T-cell (primary cell): ENCODE measurements around the gene EPB41L2. TPM values are rescaled to one million over a fixed set of nuclear protein-coding genes. Genes with fewer than 3 reads are reported as not detected.

Source experiments
- ATAC-seq, 4 experiments: fragments of 200-7000 bp in 3 of 4; fragments of 150-1000 bp in 1 of 4; cut with Tn5 transposase; replicated peaks in 1 of 4; 1 replicate in 3 of 4; 2 replicates in 1 of 4; pipeline ENCODE4 v1.10.0; 2021; ENCODE audit warnings: moderate library complexity in 3 of 4, mild to moderate bottlenecking in 2 of 4, moderate number of reproducible peaks in 1 of 4
- CTCF ChIA-PET, 2 donors: fragments of 300-600 bp; sonication (Branson Sonifier 250); formaldehyde crosslinking; loops; one replicate each; lab custom pipeline; 2022; ENCODE audit warnings: antibody characterized with exemption in 2 of 2; lab: Charles Lee
- POLR2A ChIA-PET, 2 donors: fragments of 300-600 bp; sonication (Branson Sonifier 250); formaldehyde crosslinking; loops; one replicate each; lab custom pipeline; 2022; ENCODE audit warnings: antibody characterized with exemption in 2 of 2; lab: Charles Lee
- DNase-seq, 35 experiments: peaks; one replicate each; pipeline versions ENCODE4 v3.0.0 to v3.0.0-alpha.2; 2013 to 2023
- H3K27ac ChIP-seq: one replicate; pipeline ENCODE4 v1.5.1; 2013; ENCODE audit warnings: low read length
- H3K27me3 ChIP-seq, 2 experiments: replicated peaks in 1 of 2; 1 replicate in 1 of 2; 2 replicates in 1 of 2; pipeline versions ENCODE4 v1.6.1 to v1.7.0; 2013; ENCODE audit warnings: low read length in 1 of 2, mixed read lengths in 1 of 2; ENCODE audit not compliant: control insufficient read depth in 2 of 2, insufficient read depth in 2 of 2; ENCODE audit errors: extremely low read depth in 1 of 2
- H3K36me3 ChIP-seq, 2 donors: 1 replicate in 1 of 2; 2 replicates in 1 of 2; pipeline versions ENCODE4 v1.6.1 to v1.7.0; 2013; ENCODE audit warnings: low read length in 1 of 2; ENCODE audit not compliant: control insufficient read depth in 2 of 2, insufficient read depth in 1 of 2; ENCODE audit errors: extremely low read depth in 1 of 2
- H3K4me1 ChIP-seq, 2 experiments: 1 replicate in 1 of 2; 2 replicates in 1 of 2; pipeline versions ENCODE4 v1.6.1 to v1.7.0; 2013; ENCODE audit warnings: low read length in 2 of 2, mixed read lengths in 1 of 2; ENCODE audit not compliant: insufficient read depth in 2 of 2, control insufficient read depth in 1 of 2; ENCODE audit errors: extremely low read depth in 1 of 2
- H3K4me3 ChIP-seq, 2 donors: 1 replicate in 1 of 2; 2 replicates in 1 of 2; pipeline versions ENCODE4 v1.5.1 to v1.7.0; 2013; ENCODE audit warnings: mild to moderate bottlenecking in 2 of 2, low read length in 1 of 2, moderate library complexity in 1 of 2; ENCODE audit not compliant: control insufficient read depth in 1 of 2; ENCODE audit errors: extremely low read depth in 1 of 2
- H3K9me3 ChIP-seq: 2 replicates; pipeline ENCODE4 v1.7.0; 2013
- H3K27ac Mint-ChIP-seq, 2 donors: one replicate each; pipeline ENCODE4 v1.8.0; 2020 to 2021; ENCODE audit warnings: mild to moderate bottlenecking in 2 of 2, mixed read lengths in 2 of 2
- H3K27me3 Mint-ChIP-seq, 2 donors: one replicate each; pipeline ENCODE4 v1.8.0; 2021 to 2022; ENCODE audit warnings: mixed read lengths in 2 of 2
- H3K36me3 Mint-ChIP-seq: one replicate; pipeline ENCODE4 v1.8.0; 2021; ENCODE audit warnings: mixed read lengths
- H3K4me1 Mint-ChIP-seq, 3 donors: one replicate each; pipeline ENCODE4 v1.8.0; 2020 to 2022; ENCODE audit warnings: mixed read lengths in 3 of 3, mild to moderate bottlenecking in 1 of 3
- H3K4me3 Mint-ChIP-seq, 3 donors: one replicate each; pipeline ENCODE4 v1.8.0; 2020 to 2022; ENCODE audit warnings: mild to moderate bottlenecking in 3 of 3, mixed read lengths in 3 of 3, moderate library complexity in 3 of 3
- H3K9me3 Mint-ChIP-seq, 3 donors: one replicate each; pipeline ENCODE4 v1.8.0; 2020 to 2022; ENCODE audit warnings: mixed read lengths in 3 of 3
- WGBS: methylation state at CpG from one replicate; pipeline ENCODE4 v1.1.5; 2013; ENCODE audit warnings: missing lambda C conversion rate; ENCODE audit not compliant: insufficient coverage; 5-methylcytosine and 5-hydroxymethylcytosine counted together
- total RNA-seq, 35 experiments: library from RNA in 6 of 35; stranded (reverse) in 6 of 35; fragments of 120-200 nt in 1 of 35; gene quantifications; one replicate each; pipeline versions ENCODE4 v1.2.1 to v1.2.4 and lab custom pipeline; 2013 to 2026

EPB41L2 gene
- total RNA-seq, 5 donors from 2014 or later (not counting 1 experiment from before 2014, with no cell fraction given), result 11.1 to 15.0 (median 13.6) TPM

GRCh38 chr6:130870179-130870880 lies 192.7 kb downstream of the EPB41L2 start:
- Histone ChIP-seq H3K27me3 (no peaks in the 10 kb centered on the region), H3K27ac (no peak overlapping the region), H3K4me1 (no peaks in the 10 kb centered on the region), H3K4me3 (no peak overlapping the region), H3K36me3 (no peaks in the 10 kb centered on the region), H3K9me3 (no peaks in the 10 kb centered on the region)
- Mint-ChIP-seq H3K4me1 (peaks cover 3 to 6% (median 4%) of the 10 kb centered on the region in 3 donors), H3K4me3 (no peak overlapping the region), H3K27ac (no peak overlapping the region), H3K9me3 (no peaks in the 10 kb centered on the region), H3K36me3 (peaks cover 16% of the 10 kb centered on the region), H3K27me3 (no peaks in the 10 kb centered on the region)
- ATAC-seq (no peak), DNase-seq (no peak)
- POLR2A ChIA-PET, result no interaction called here
- WGBS, result 82% methylated on average over 7 of the region's 9 CpGs
- CTCF ChIA-PET, result interaction anchor here (0.5 to 2.2 kb wide), 10 partner anchors 11 to 1044 kb away, joined by 3 to 8 read pairs (median 5); no protein-coding TSS in a partner anchor

- Histone ChIP-seq H3K36me3 (no peaks in the 10 kb centered on the region), H3K4me1 (no peaks in the 10 kb centered on the region), H3K27ac (no peak overlapping the region), H3K4me3 (no peak overlapping the region), H3K9me3 (no peaks in the 10 kb centered on the region), H3K27me3 (no peaks in the 10 kb centered on the region)
- WGBS, result 85% methylated on average over 6 of the region's 10 CpGs
- no peaks in the 10 kb centered on the region for H3K27me3 Mint-ChIP-seq
- peaks cover 17% of the 10 kb centered on the region for H3K36me3 Mint-ChIP-seq
- H3K27ac Mint-ChIP-seq, result no peak overlapping the region
- H3K9me3 Mint-ChIP-seq, result no peaks in the 10 kb centered on the region
- H3K4me1 Mint-ChIP-seq, result peaks cover 3 to 6% (median 4%) of the 10 kb centered on the region in 3 donors
- DNase-seq (no peak), ATAC-seq (no peak)
- ChIA-PET POLR2A (no interaction called here), CTCF (no interaction called here)
- no peak overlapping the region for H3K4me3 Mint-ChIP-seq
Observed at GRCh38 chr6:130869681-130870080, 193.4 kb downstream of the EPB41L2 start.

GRCh38 chr6:130865793-130866192 lies 197.3 kb downstream of the EPB41L2 start:
- H3K9me3 ChIP-seq, result no peaks in the 10 kb centered on the region
- POLR2A ChIA-PET, result no interaction called here
- DNase-seq (no peak), ATAC-seq (no peak)
- CTCF ChIA-PET, result no interaction called here
- no peaks in the 10 kb centered on the region for H3K9me3 Mint-ChIP-seq
- no peak overlapping the region for H3K27ac Mint-ChIP-seq
- H3K27me3 ChIP-seq, result no peaks in the 10 kb centered on the region
- WGBS, result 100% methylated on average over 1 of the region's 4 CpGs
- H3K4me1 Mint-ChIP-seq, result no peaks in the 10 kb centered on the region
- H3K36me3 ChIP-seq, result no peaks in the 10 kb centered on the region
- no peaks in the 10 kb centered on the region for H3K27me3 Mint-ChIP-seq
- H3K4me1 ChIP-seq, result no peaks in the 10 kb centered on the region
- peaks cover 29% of the 10 kb centered on the region for H3K36me3 Mint-ChIP-seq
- no peak overlapping the region for H3K27ac ChIP-seq
- no peak overlapping the region for H3K4me3 Mint-ChIP-seq
- no peak overlapping the region for H3K4me3 ChIP-seq

- Mint-ChIP-seq H3K4me3 (no peak overlapping the region), H3K36me3 (peaks cover 22% of the 10 kb centered on the region), H3K27ac (no peak overlapping the region), H3K9me3 (no peaks in the 10 kb centered on the region), H3K4me1 (no peaks in the 10 kb centered on the region), H3K27me3 (no peaks in the 10 kb centered on the region)
- CTCF ChIA-PET, result no interaction called here
- 98% methylated on average over 11 of the region's 11 CpGs for WGBS
- ATAC-seq, result no peak
- Histone ChIP-seq H3K9me3 (no peaks in the 10 kb centered on the region), H3K36me3 (no peaks in the 10 kb centered on the region), H3K4me1 (no peaks in the 10 kb centered on the region), H3K27me3 (no peaks in the 10 kb centered on the region), H3K4me3 (no peak overlapping the region), H3K27ac (no peak overlapping the region)
- no peak for DNase-seq
- POLR2A ChIA-PET, result no interaction called here
Observed at GRCh38 chr6:130864344-130864743, 198.7 kb downstream of the EPB41L2 start.

DNA sequence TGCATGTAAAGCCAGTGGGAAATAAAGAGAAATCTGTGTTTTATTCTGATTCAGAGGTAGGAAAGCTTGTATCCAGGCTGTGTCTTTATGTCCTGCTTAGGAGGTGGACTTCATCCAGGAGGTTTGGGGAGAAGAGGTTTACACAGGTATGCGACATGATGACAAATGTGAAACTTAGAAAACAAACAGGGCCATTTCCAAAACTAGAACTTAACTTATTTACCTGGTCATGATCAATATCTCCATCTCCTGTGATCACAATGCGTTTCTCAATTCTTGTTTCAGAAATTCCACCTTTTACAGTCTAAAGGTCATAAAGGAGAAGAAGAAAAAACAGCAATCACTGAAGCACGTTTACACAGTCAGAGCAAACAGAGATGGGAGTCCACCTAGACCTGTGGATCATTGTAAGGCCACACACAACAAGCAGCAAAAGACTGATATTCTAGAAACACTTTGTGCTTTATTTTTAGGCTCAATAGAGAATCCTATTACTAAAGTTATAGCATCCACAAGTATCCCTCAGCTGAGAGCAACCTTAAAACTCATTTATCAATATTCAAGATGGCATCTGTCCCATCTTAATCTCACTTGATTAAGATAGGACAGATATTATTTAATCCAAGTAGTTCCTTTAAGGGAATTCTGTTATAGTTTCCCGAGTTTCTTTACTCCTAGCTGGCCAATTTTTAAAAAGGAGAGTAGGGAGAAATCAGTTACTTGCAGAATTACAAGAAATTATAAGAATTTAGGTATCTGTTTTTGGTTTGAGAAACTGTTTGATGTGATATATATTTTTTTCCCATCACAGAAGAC lies 199.4 kb downstream of the EPB41L2 start:
- ATAC-seq (no peak), DNase-seq (no peak)
- Mint-ChIP-seq H3K36me3 (peaks cover 17% of the 10 kb centered on the region), H3K9me3 (no peaks in the 10 kb centered on the region), H3K27me3 (no peaks in the 10 kb centered on the region), H3K4me3 (no peak overlapping the region), H3K27ac (no peak overlapping the region), H3K4me1 (no peaks in the 10 kb centered on the region)
- Histone ChIP-seq H3K4me1 (no peaks in the 10 kb centered on the region), H3K27me3 (no peaks in the 10 kb centered on the region), H3K36me3 (no peaks in the 10 kb centered on the region), H3K27ac (no peak overlapping the region), H3K4me3 (no peak overlapping the region), H3K9me3 (no peaks in the 10 kb centered on the region)
- no CpG with 5 or more reads among the region's 4 CpGs for WGBS
- ChIA-PET POLR2A (no interaction called here), CTCF (no interaction called here)

DNA sequence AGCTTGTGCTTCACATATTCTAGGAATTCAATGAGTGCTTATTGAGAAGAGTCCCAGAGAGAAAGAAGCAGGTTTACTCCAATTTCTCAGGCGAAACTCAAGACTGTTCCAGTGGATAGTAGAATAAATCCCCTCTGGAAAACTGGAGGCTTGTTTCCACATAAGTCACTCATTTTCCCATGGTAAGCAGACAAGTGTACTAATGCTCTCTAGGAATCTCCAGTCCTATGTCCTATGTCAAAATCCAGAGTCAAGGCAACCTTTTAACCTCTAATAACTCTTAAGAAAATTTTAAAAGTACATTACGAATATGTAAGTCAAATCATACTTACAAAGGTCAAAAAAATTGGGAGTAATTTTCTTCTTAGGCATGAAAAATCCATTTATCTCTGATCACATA lies 200.7 kb downstream of the EPB41L2 start:
- Mint-ChIP-seq H3K27ac (no peak overlapping the region), H3K27me3 (no peaks in the 10 kb centered on the region), H3K36me3 (peaks cover 17% of the 10 kb centered on the region), H3K9me3 (no peaks in the 10 kb centered on the region), H3K4me1 (no peaks in the 10 kb centered on the region), H3K4me3 (no peak overlapping the region)
- ChIA-PET POLR2A (interaction anchor here (0.6 kb wide), 2 partner anchors 253 to 909 kb away, joined by 4 to 5 read pairs; no protein-coding TSS in a partner anchor), CTCF (no interaction called here)
- Histone ChIP-seq H3K4me3 (no peak overlapping the region), H3K36me3 (no peaks in the 10 kb centered on the region), H3K4me1 (no peaks in the 10 kb centered on the region), H3K27ac (no peak overlapping the region), H3K9me3 (no peaks in the 10 kb centered on the region), H3K27me3 (no peaks in the 10 kb centered on the region)
- no peak for ATAC-seq
- WGBS, result no CpG with 5 or more reads among the region's 2 CpGs
- no peak for DNase-seq
